Measurements from ENCODE around the gene LPP. TPM values are rescaled to one million over a fixed set of nuclear protein-coding genes. Genes with fewer than 3 reads are reported as not detected.

The LPP gene
- total RNA-seq, 1 donor from 2014 or later = 23.1 TPM

DNA sequence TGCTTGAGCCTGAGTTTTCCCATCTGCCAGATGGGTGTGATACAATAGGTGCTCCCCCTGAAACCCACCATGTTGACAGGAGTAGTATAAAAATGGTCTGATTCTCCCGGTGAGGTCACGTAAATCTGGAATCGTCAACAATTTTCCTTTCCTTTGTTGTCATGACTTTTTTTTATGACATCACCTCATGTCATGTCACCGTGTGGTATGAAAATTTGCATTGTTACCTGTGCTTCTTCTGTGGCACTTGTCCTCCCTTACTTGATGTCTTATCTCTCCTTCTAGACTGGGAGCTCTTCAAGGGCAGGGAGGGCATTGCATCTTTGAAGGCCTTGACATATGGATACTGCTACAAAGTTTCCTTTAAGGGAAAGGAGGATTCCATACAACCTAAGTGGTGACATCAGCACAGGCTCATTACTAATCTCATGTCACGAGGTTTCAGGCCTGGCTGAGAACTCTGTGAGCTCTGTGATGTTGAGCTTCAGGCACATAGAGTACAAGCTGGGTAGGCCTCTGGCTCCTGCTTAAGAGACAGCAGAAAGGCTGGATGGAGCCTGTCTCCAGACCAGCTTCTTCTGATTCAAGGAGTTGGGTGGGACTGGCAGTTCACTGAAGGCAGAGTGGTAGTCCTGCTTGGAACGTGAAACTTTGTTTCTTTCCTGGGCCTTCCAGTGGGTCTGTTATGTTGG lies 66.3 kb downstream of the LPP start:
- DNase-seq = no peak
- peaks cover 1% of the 10 kb centered on the region for H3K9me3 Mint-ChIP-seq (ENCODE audit: unreplicated experiment)
- no peaks in the 10 kb centered on the region for H3K27me3 Mint-ChIP-seq (ENCODE audit: unreplicated experiment)
- H3K4me3 Mint-ChIP-seq (ENCODE audit: unreplicated experiment) = no peak overlapping the region
- TF ChIP-seq, protein P1, sequence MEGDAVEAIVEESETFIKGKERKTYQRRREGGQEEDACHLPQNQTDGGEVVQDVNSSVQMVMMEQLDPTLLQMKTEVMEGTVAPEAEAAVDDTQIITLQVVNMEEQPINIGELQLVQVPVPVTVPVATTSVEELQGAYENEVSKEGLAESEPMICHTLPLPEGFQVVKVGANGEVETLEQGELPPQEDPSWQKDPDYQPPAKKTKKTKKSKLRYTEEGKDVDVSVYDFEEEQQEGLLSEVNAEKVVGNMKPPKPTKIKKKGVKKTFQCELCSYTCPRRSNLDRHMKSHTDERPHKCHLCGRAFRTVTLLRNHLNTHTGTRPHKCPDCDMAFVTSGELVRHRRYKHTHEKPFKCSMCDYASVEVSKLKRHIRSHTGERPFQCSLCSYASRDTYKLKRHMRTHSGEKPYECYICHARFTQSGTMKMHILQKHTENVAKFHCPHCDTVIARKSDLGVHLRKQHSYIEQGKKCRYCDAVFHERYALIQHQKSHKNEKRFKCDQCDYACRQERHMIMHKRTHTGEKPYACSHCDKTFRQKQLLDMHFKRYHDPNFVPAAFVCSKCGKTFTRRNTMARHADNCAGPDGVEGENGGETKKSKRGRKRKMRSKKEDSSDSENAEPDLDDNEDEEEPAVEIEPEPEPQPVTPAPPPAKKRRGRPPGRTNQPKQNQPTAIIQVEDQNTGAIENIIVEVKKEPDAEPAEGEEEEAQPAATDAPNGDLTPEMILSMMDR (IDR thresholded peaks at IDR 0.05; ENCODE audit: partially characterized antibody, unreplicated experiment) = no peak
- no peaks in the 10 kb centered on the region for H3K4me1 Mint-ChIP-seq (ENCODE audit: low read depth, unreplicated experiment)
- H3K27ac Mint-ChIP-seq (ENCODE audit: unreplicated experiment) = no peak overlapping the region
- no peaks in the 10 kb centered on the region for H3K36me3 Mint-ChIP-seq (ENCODE audit: unreplicated experiment)

- no peaks in the 10 kb centered on the region for H3K9me3 Mint-ChIP-seq (ENCODE audit: unreplicated experiment)
- no peaks in the 10 kb centered on the region for H3K27me3 Mint-ChIP-seq (ENCODE audit: unreplicated experiment)
- TF ChIP-seq, protein P1 (IDR thresholded peaks at IDR 0.05; ENCODE audit: partially characterized antibody, unreplicated experiment) = no peak
- no peak overlapping the region for H3K27ac Mint-ChIP-seq (ENCODE audit: unreplicated experiment)
- H3K36me3 Mint-ChIP-seq (ENCODE audit: unreplicated experiment) = no peaks in the 10 kb centered on the region
- DNase-seq = no peak
- no peak overlapping the region for H3K4me3 Mint-ChIP-seq (ENCODE audit: unreplicated experiment)
- no peaks in the 10 kb centered on the region for H3K4me1 Mint-ChIP-seq (ENCODE audit: low read depth, unreplicated experiment)
These were observed 67.2 kb downstream of the LPP start for GRCh38 chr3:188220988-188221818.

DNA sequence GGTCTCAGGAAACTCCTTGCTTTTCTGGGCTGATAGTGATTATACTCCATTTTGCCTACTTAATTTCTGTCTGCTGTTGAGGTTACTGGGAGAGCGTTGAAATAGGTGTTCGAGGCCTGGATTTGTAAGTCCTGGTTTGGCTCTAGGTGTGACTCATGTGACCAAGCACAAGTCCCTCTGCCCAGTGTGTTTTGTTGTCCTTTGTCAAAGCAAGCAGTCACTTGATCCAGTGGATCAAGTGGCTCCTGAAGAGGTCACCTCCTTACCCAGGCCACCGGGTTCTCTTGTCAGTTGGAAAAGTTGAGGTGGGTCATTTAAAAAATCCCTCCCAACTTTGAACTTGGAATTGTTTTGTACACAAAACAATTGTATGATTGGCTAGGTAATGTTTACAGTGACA lies 70.0 kb downstream of the LPP start:
- no peaks in the 10 kb centered on the region for H3K9me3 Mint-ChIP-seq (ENCODE audit: unreplicated experiment)
- no peaks in the 10 kb centered on the region for H3K36me3 Mint-ChIP-seq (ENCODE audit: unreplicated experiment)
- no peak overlapping the region for H3K4me3 Mint-ChIP-seq (ENCODE audit: unreplicated experiment)
- no peak overlapping the region for H3K27ac Mint-ChIP-seq (ENCODE audit: unreplicated experiment)
- no peaks in the 10 kb centered on the region for H3K27me3 Mint-ChIP-seq (ENCODE audit: unreplicated experiment)
- no peak for DNase-seq
- no peaks in the 10 kb centered on the region for H3K4me1 Mint-ChIP-seq (ENCODE audit: low read depth, unreplicated experiment)
- TF ChIP-seq, protein P1 (IDR thresholded peaks at IDR 0.05; ENCODE audit: partially characterized antibody, unreplicated experiment) = no peak

DNA sequence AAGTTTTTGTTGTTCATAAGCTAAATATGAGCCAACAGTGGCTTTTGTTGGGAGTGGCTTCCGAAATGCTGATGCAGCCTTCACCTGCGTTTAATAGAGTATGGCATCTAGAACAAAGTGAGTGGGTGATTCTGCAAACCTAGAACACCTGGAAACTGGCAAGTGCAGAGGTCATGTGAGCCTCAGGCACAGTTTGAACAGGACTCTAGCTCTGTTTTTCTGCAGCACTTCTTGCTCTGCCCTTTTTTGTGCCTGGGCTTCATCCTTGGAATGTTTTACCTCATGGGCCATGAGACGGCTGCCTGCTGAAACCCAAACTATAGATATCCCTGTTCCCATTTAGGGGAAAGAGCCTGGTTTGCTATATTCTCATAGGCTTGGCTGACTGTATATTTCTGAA lies 73.5 kb downstream of the LPP start:
- H3K9me3 Mint-ChIP-seq (ENCODE audit: unreplicated experiment) = no peaks in the 10 kb centered on the region
- no peaks in the 10 kb centered on the region for H3K4me1 Mint-ChIP-seq (ENCODE audit: low read depth, unreplicated experiment)
- H3K4me3 Mint-ChIP-seq (ENCODE audit: unreplicated experiment) = no peak overlapping the region
- H3K27me3 Mint-ChIP-seq (ENCODE audit: unreplicated experiment) = peaks cover 2% of the 10 kb centered on the region
- DNase-seq = no peak
- TF ChIP-seq, protein P1 (IDR thresholded peaks at IDR 0.05; ENCODE audit: partially characterized antibody, unreplicated experiment) = no peak
- H3K27ac Mint-ChIP-seq (ENCODE audit: unreplicated experiment) = no peak overlapping the region
- H3K36me3 Mint-ChIP-seq (ENCODE audit: unreplicated experiment) = no peaks in the 10 kb centered on the region

- Mint-ChIP-seq H3K4me1 (ENCODE audit: low read depth, unreplicated experiment) (no peaks in the 10 kb centered on the region), H3K36me3 (ENCODE audit: unreplicated experiment) (no peaks in the 10 kb centered on the region), H3K27ac (ENCODE audit: unreplicated experiment) (no peak overlapping the region), H3K4me3 (ENCODE audit: unreplicated experiment) (no peak overlapping the region), H3K9me3 (ENCODE audit: unreplicated experiment) (no peaks in the 10 kb centered on the region), H3K27me3 (ENCODE audit: unreplicated experiment) (peaks cover 2% of the 10 kb centered on the region)
- DNase-seq = no peak
- TF ChIP-seq, protein P1 (IDR thresholded peaks at IDR 0.05; ENCODE audit: partially characterized antibody, unreplicated experiment) = no peak
These were observed 75.2 kb downstream of the LPP start for GRCh38 chr3:188229177-188229576.

All from glutamatergic neuron (in vitro differentiated cells).